Measurements from ENCODE around the gene LRRC31. TPM values are rescaled to one million over a fixed set of nuclear protein-coding genes. Genes with fewer than 3 reads are reported as not detected.

LRRC31 gene
- total and polyA plus RNA-seq, 2 experiments from 2014 or later = not detected

GRCh38 chr3:169905404-169905803 is 35.7 kb upstream of the LRRC31 start:
- H3K9me2 ChIP-seq (ENCODE audit: insufficient read depth) = 0 out of 2 replicates have a peak, but pooled peaks cover 4% of the 10 kb centered on the region
- Mint-ChIP-seq H3K36me3 (ENCODE audit: low read depth) (peaks cover 14% of the 10 kb centered on the region), H3K27me3 (ENCODE audit: insufficient read depth, low read depth, poor library complexity) (no peaks in the 10 kb centered on the region), H3K9me3 (peaks cover 30% of the 10 kb centered on the region), H3K4me3 (no peak overlapping the region), H3K27ac (no peak overlapping the region), H3K4me1 (peaks cover 4% of the 10 kb centered on the region)
- TF ChIP-seq STAT1 (IDR thresholded peaks at IDR 0.05; ENCODE audit: unreplicated experiment) (no peak), ZNF114 (CRISPR knock-in tag; IDR thresholded peaks at IDR 0.05) (no peak), EZH2phosphoT487 (IDR thresholded peaks at IDR 0.05; ENCODE audit: unreplicated experiment) (no peak)
- H3K4me1 ChIP-seq (ENCODE audit: insufficient read depth) = peaks cover 17% of the 10 kb centered on the region; the same call in 1 of the 2 replicates
- H3K27ac ChIP-seq (ENCODE audit: low read depth) = no peak overlapping the region
- no peaks in the 10 kb centered on the region for H3K27me3 ChIP-seq (ENCODE audit: insufficient read depth)
- no peaks in the 10 kb centered on the region for H4K20me1 ChIP-seq (replicated peaks; ENCODE audit: insufficient read depth)
- H3K4me3 ChIP-seq = no peak overlapping the region
- H3K79me2 ChIP-seq (replicated peaks; ENCODE audit: insufficient read depth) = no peaks in the 10 kb centered on the region
- no peak overlapping the region for H3K4me2 ChIP-seq
- no peak overlapping the region for H2AFZ ChIP-seq
- ATAC-seq = no peak
- DNase-seq (ENCODE audit: low spot score) = no peak
- H3F3A ChIP-seq (replicated peaks; ENCODE audit: low read depth) = no peaks in the 10 kb centered on the region
- peaks cover 10% of the 10 kb centered on the region for H3K36me3 ChIP-seq (ENCODE audit: insufficient read depth)

DNA sequence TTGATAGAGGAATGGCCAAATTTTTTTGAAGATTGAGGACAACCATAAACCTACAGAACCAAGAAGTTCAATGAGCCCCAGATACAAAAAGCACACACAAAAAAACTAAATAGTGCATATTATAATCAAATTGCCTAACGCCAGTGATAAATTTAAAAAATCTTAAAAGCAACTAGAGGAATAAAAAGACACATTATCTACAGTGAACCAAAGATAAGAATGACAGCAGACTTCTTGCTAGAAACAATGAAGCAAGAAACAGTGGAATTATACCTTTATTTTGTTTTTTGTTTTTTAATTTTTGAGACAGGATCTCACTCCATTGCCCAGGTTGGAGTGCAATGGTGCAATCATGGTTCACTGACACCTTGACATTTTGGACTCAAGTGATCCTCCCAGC is 31.7 kb upstream of the LRRC31 start:
- Histone ChIP-seq H4K20me1 (replicated peaks; ENCODE audit: insufficient read depth) (no peaks in the 10 kb centered on the region), H3K27me3 (ENCODE audit: insufficient read depth) (no peaks in the 10 kb centered on the region), H3F3A (replicated peaks; ENCODE audit: low read depth) (no peaks in the 10 kb centered on the region), H3K4me3 (no peak overlapping the region), H3K27ac (ENCODE audit: low read depth) (no peak overlapping the region), H3K9me2 (ENCODE audit: insufficient read depth) (0 out of 2 replicates have a peak, but pooled peaks cover 6% of the 10 kb centered on the region), H2AFZ (no peak overlapping the region), H3K4me1 (ENCODE audit: insufficient read depth) (peaks cover 4% of the 10 kb centered on the region; the same call in 1 of the 2 replicates), H3K36me3 (ENCODE audit: insufficient read depth) (peaks cover 10% of the 10 kb centered on the region), H3K4me2 (no peak overlapping the region), H3K79me2 (replicated peaks; ENCODE audit: insufficient read depth) (no peaks in the 10 kb centered on the region)
- Mint-ChIP-seq H3K9me3 (peaks cover 36% of the 10 kb centered on the region), H3K4me1 (peaks cover 4% of the 10 kb centered on the region; the same call in 2 of the 3 replicates), H3K27ac (no peak overlapping the region), H3K27me3 (ENCODE audit: insufficient read depth, low read depth, poor library complexity) (peaks cover 3% of the 10 kb centered on the region), H3K4me3 (no peak overlapping the region), H3K36me3 (ENCODE audit: low read depth) (peaks cover 14% of the 10 kb centered on the region)
- DNase-seq (ENCODE audit: low spot score) (no peak), ATAC-seq (no peak)
- no peak for TF ChIP-seq JUNB (IDR thresholded peaks at IDR 0.05; ENCODE audit: unreplicated experiment)
- no peak for TF ChIP-seq ZNF331 (CRISPR knock-in tag; IDR thresholded peaks at IDR 0.05; ENCODE audit: low read depth)
- TF ChIP-seq CREB1 (CRISPR knock-in tag; IDR thresholded peaks at IDR 0.05; ENCODE audit: low read depth) = no peak
- TF ChIP-seq, protein P1, sequence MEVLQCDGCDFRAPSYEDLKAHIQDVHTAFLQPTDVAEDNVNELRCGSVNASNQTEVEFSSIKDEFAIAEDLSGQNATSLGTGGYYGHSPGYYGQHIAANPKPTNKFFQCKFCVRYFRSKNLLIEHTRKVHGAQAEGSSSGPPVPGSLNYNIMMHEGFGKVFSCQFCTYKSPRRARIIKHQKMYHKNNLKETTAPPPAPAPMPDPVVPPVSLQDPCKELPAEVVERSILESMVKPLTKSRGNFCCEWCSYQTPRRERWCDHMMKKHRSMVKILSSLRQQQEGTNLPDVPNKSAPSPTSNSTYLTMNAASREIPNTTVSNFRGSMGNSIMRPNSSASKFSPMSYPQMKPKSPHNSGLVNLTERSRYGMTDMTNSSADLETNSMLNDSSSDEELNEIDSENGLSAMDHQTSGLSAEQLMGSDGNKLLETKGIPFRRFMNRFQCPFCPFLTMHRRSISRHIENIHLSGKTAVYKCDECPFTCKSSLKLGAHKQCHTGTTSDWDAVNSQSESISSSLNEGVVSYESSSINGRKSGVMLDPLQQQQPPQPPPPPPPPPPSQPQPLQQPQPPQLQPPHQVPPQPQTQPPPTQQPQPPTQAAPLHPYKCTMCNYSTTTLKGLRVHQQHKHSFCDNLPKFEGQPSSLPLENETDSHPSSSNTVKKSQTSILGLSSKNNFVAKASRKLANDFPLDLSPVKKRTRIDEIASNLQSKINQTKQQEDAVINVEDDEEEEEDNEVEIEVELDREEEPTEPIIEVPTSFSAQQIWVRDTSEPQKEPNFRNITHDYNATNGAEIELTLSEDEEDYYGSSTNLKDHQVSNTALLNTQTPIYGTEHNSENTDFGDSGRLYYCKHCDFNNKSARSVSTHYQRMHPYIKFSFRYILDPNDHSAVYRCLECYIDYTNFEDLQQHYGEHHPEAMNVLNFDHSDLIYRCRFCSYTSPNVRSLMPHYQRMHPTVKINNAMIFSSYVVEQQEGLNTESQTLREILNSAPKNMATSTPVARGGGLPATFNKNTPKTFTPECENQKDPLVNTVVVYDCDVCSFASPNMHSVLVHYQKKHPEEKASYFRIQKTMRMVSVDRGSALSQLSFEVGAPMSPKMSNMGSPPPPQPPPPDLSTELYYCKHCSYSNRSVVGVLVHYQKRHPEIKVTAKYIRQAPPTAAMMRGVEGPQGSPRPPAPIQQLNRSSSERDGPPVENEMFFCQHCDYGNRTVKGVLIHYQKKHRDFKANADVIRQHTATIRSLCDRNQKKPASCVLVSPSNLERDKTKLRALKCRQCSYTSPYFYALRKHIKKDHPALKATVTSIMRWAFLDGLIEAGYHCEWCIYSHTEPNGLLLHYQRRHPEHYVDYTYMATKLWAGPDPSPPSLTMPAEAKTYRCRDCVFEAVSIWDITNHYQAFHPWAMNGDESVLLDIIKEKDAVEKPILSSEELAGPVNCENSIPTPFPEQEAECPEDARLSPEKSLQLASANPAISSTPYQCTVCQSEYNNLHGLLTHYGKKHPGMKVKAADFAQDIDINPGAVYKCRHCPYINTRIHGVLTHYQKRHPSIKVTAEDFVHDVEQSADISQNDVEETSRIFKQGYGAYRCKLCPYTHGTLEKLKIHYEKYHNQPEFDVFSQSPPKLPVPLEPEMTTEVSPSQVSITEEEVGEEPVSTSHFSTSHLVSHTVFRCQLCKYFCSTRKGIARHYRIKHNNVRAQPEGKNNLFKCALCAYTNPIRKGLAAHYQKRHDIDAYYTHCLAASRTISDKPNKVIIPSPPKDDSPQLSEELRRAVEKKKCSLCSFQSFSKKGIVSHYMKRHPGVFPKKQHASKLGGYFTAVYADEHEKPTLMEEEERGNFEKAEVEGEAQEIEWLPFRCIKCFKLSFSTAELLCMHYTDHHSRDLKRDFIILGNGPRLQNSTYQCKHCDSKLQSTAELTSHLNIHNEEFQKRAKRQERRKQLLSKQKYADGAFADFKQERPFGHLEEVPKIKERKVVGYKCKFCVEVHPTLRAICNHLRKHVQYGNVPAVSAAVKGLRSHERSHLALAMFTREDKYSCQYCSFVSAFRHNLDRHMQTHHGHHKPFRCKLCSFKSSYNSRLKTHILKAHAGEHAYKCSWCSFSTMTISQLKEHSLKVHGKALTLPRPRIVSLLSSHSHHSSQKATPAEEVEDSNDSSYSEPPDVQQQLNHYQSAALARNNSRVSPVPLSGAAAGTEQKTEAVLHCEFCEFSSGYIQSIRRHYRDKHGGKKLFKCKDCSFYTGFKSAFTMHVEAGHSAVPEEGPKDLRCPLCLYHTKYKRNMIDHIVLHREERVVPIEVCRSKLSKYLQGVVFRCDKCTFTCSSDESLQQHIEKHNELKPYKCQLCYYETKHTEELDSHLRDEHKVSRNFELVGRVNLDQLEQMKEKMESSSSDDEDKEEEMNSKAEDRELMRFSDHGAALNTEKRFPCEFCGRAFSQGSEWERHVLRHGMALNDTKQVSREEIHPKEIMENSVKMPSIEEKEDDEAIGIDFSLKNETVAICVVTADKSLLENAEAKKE (CRISPR knock-in tag; IDR thresholded peaks at IDR 0.05) = no peak
- no peak for TF ChIP-seq ZNF114 (CRISPR knock-in tag; IDR thresholded peaks at IDR 0.05)
- TF ChIP-seq, protein P2, sequence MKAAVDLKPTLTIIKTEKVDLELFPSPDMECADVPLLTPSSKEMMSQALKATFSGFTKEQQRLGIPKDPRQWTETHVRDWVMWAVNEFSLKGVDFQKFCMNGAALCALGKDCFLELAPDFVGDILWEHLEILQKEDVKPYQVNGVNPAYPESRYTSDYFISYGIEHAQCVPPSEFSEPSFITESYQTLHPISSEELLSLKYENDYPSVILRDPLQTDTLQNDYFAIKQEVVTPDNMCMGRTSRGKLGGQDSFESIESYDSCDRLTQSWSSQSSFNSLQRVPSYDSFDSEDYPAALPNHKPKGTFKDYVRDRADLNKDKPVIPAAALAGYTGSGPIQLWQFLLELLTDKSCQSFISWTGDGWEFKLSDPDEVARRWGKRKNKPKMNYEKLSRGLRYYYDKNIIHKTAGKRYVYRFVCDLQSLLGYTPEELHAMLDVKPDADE (IDR thresholded peaks at IDR 0.05) = no peak
- TF ChIP-seq STAT1 (IDR thresholded peaks at IDR 0.05; ENCODE audit: unreplicated experiment) = no peak
- TF ChIP-seq CTCF (conservative IDR thresholded peaks at IDR 0.05; ENCODE audit: low read depth in 2 of 2) = no peak
- no peak for TF ChIP-seq EZH2phosphoT487 (IDR thresholded peaks at IDR 0.05; ENCODE audit: unreplicated experiment)
